Measurements from ENCODE around the gene TXNRD3.

Gene TXNRD3

GRCh38 chr3:126580746-126581145 is 74.2 kb downstream of the TXNRD3 start:
- DNase-seq, result no peak

- DNase-seq, result no peak
These were observed 76.2 kb downstream of the TXNRD3 start for GRCh38 chr3:126578702-126579101.

GRCh38 chr3:126577261-126577660 is 77.7 kb downstream of the TXNRD3 start:
- DNase-seq, result no peak

GRCh38 chr3:126573492-126574117 is 81.3 kb downstream of the TXNRD3 start:
- DNase-seq, result no peak

GRCh38 chr3:126571078-126571477 is 83.8 kb downstream of the TXNRD3 start:
- DNase-seq, result no peak

- no peak for DNase-seq
These were observed 84.8 kb downstream of the TXNRD3 start for GRCh38 chr3:126570103-126570541.

- DNase-seq, result no peak
These were observed 85.4 kb downstream of the TXNRD3 start for GRCh38 chr3:126569390-126569975.

GRCh38 chr3:126568776-126569342 is 86.1 kb downstream of the TXNRD3 start:
- no peak for DNase-seq

- DNase-seq, result no peak
These were observed 87.1 kb downstream of the TXNRD3 start for GRCh38 chr3:126567696-126568438.

GRCh38 chr3:126562737-126563276 is 92.1 kb downstream of the TXNRD3 start:
- no peak for DNase-seq

GRCh38 chr3:126558336-126559071 is 96.4 kb downstream of the TXNRD3 start, which contains the start of gene C3orf22:
Gene C3orf22, minus strand, starts transcription at chr3:126558932. Its CDS starts 5,542 bp downstream, at chr3:126553390.
- no peak for DNase-seq

- no peak for DNase-seq
These were observed 97.2 kb downstream of the TXNRD3 start for GRCh38 chr3:126557761-126558160.

GRCh38 chr3:126557415-126557745 is 97.5 kb downstream of the TXNRD3 start:
- no peak for DNase-seq
